SK-N-MC (cell line): ENCODE results near the gene ZC3H12C.

Source experiments
- DNase-seq: peaks from one replicate; pipeline ENCODE4 v3.0.0-alpha.2; 2011; ENCODE audit warnings: low read depth, low spot score
- H3K27ac ChIP-seq: fragments of 200-600 bp; sonication (generic); 2 replicates; pipeline ENCODE4 v1.5.1; 2016; ENCODE audit warnings: mixed run types
- H3K36me3 ChIP-seq: fragments of 200-600 bp; sonication (generic); 2 replicates; pipeline ENCODE4 v1.6.1; 2017; ENCODE audit warnings: antibody characterized with exemption, low read length, mixed read lengths; ENCODE audit not compliant: insufficient read depth
- H3K4me3 ChIP-seq: fragments of 200-600 bp; sonication (generic); 2 replicates; pipeline ENCODE4 v1.5.1; 2016
- H3K9ac ChIP-seq: fragments of 200-600 bp; sonication (generic); 2 replicates; pipeline ENCODE4 v1.8.0; 2017; ENCODE audit warnings: mixed run types, mixed read lengths; ENCODE audit not compliant: insufficient read length
- H3K9me3 ChIP-seq: fragments of 200-600 bp; sonication (generic); 2 replicates; pipeline ENCODE4 v1.6.1; 2017; ENCODE audit warnings: low read depth, mild to moderate bottlenecking, antibody characterized with exemption, low read length, moderate library complexity, mixed read lengths
- EZH2 ChIP-seq: fragments of 200-600 bp; sonication (generic); IDR thresholded peaks from one replicate; pipeline ENCODE4 v1.6.1; 2017; ENCODE audit warnings: antibody characterized with exemption
- FOXP2 ChIP-seq: optimal IDR thresholded peaks from 2 replicates; pipeline ENCODE3; 2011; ENCODE audit warnings: mild to moderate bottlenecking, moderate library complexity; ENCODE audit not compliant: insufficient read depth; ENCODE audit errors: extremely low read length, control extremely low read depth
- POLR2AphosphoS5 ChIP-seq: IDR thresholded peaks from 2 replicates; pipeline ENCODE4 v1.6.1; 2012; ENCODE audit warnings: mild to moderate bottlenecking, low read depth, low read length, borderline replicate concordance

Gene ZC3H12C

DNA sequence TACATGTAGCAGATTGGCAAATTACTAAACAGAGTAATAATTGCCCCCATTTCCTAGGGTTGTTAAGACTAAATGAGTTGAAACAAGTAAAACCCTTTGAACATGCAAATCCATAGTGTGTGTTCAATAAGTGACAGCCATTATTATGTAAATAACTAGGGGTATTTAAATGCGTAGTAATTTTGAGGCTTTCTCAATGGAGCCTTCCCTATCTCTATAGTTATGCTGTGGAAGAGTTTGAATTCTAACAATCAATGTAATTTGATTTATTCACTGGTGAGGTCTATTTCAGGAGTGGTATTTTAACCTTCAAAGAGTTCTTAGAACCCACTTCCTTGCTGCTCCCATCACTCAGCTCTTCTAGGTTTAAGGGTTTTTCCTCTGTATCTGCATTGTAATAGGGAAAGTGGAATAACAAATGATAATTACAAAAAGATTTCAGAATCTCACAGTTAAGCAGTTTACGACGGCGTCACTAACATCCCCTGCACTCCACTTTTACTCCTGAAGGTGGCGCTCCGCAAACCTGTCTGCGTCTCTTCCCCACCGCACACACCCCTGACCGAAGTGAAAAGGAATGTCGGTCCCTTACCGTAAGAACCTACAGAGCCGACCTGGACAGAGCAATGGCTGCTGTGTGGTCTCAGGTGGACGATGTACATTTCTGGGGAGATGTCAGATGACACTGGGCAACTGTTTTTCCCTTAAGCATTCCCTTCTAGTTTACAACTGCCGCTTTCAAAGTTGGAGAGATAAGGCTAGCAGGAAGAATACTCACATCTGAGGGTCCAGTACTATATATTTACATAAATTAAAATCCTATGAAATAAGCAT lies 80.8 kb downstream of the ZC3H12C start:
- no peak overlapping the region for H3K4me3 ChIP-seq
- TF ChIP-seq FOXP2 (no peak), EZH2 (no peak), POLR2AphosphoS5 (no peak)
- no peak overlapping the region for H3K27ac ChIP-seq
- H3K36me3 ChIP-seq: no peaks in the 10 kb centered on the region
- H3K9me3 ChIP-seq: no peaks in the 10 kb centered on the region
- DNase-seq: no peak
- H3K9ac ChIP-seq: no peak overlapping the region

DNA sequence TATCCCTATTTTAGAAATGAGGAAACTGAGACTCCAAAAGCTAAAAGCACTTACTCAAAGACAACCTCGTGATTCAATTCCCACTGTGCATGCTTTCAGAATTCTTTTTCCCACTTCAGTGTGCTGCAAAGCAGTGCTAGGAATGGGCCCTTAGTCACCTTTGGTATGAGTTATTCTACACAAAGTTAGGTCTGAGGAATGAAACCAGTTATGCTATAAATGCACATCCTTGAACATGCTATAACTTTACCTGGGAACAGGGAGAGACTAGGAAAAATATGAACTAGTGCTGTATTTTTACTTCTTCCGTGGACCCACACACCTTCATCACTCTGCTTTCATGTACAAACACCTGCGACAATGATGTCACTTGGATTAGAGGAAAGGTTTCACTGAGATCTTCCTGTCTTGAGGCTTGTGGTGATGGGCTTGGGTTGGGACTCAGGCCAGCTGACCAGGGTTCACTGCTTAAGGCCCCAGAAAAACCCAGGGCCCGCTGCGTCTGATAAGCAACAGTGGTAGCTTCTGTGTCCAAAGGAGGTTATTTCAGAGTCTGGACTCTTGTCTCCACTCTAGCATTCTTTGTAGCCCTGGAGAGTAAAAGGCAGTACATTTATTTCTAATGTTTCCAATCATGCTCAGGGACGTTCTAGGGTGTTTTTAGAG lies 81.6 kb downstream of the ZC3H12C start:
- H3K27ac ChIP-seq: peak overlapping the region; percentile 69
- DNase-seq: no peak
- no peak overlapping the region for H3K9ac ChIP-seq
- TF ChIP-seq EZH2 (no peak), FOXP2 (no peak), POLR2AphosphoS5 (no peak)
- 0 out of 2 replicates have a peak overlapping the region, but pooled peaks have one; percentile 28 for H3K4me3 ChIP-seq
- H3K9me3 ChIP-seq: no peaks in the 10 kb centered on the region
- no peaks in the 10 kb centered on the region for H3K36me3 ChIP-seq

DNA sequence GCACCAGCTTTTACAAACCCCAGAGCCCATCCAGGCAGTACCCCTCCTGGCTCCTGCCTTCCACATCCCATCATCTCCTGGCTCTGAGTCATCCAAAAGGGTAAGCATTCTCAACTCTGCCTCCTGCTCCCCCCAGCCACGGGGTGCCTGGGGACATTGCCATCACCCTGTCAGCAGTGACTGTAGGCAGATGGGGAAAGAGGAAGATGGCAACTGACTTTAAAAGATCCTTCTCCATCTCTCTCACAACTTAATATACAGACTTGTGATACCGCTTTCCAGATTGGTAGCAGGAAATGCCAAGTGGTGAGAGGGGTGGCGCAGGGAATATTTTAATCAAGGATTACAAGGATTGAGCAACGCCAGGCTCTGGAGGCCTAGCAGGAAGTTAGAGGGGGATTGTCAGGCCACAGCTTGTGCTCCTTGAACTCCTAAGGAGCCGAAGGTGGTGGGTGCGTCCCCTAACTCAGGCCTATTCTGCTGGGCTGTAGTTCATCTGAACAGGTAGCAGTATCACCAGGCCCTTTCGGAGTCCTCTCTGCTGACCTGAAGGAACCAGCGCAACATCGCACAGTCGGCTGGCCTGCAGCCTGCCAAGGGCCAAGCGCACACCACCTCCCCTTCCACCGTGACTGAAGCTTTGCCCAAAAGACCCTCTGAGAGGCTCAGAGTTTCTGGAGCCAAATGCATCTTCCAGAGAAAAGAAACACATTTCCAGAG lies 83.3 kb downstream of the ZC3H12C start:
- Histone ChIP-seq H3K36me3 (no peaks in the 10 kb centered on the region), H3K9me3 (no peaks in the 10 kb centered on the region), H3K27ac (peak overlapping the region; percentile 75), H3K4me3 (peak overlapping the region; percentile 52), H3K9ac (no peak overlapping the region)
- no peak for TF ChIP-seq EZH2
- no peak for TF ChIP-seq FOXP2
- TF ChIP-seq POLR2AphosphoS5: no peak
- peak; percentile 55 for DNase-seq

DNA sequence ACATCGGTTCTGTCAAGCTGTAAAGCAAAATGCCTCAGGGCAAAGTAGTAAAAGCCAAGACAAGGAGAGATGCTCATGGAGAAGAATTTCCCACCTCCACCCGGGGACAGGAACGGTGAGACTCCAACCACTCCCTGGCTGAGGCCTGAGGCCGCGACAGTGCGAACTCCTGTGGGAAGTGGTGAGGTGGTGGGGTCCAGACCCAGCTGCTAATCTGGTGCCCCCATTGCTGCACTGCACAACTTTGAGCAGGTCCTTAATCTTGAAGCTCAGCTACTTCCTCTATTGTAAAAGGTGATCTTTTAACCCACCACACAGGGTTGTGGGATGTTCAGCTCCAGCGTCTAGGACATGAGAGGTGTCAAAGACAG lies 83.9 kb downstream of the ZC3H12C start:
- peak overlapping the region; percentile 52; the same call in 1 of the 2 replicates for H3K4me3 ChIP-seq
- no peaks in the 10 kb centered on the region for H3K36me3 ChIP-seq
- no peaks in the 10 kb centered on the region for H3K9me3 ChIP-seq
- H3K9ac ChIP-seq: no peak overlapping the region
- TF ChIP-seq POLR2AphosphoS5 (no peak), FOXP2 (no peak), EZH2 (no peak)
- peak overlapping the region; percentile 75 for H3K27ac ChIP-seq
- peak; percentile 48 for DNase-seq

DNA sequence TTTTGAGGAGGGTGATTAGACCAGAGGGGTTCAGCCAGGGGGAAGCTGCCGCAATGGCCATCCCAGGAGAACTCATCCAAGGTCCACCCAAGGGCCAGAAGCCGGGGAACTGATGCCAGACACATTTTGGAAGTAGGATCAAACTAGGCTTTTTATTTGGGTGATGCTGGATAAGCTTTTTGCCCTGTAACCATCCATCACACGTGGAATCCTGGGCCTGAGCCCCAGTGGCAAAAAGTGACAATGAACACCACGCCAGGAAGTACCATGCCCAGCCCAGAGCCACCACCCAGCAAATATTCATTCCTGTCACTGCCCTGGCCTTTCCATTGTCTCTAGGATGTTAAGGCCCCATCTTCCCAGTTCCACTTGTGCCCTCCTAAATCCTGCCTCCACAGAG lies 85.9 kb downstream of the ZC3H12C start:
- Histone ChIP-seq H3K4me3 (no peak overlapping the region), H3K27ac (no peak overlapping the region), H3K9me3 (no peaks in the 10 kb centered on the region), H3K36me3 (no peaks in the 10 kb centered on the region), H3K9ac (no peak overlapping the region)
- TF ChIP-seq EZH2 (no peak), POLR2AphosphoS5 (no peak), FOXP2 (no peak)
- DNase-seq: no peak

DNA sequence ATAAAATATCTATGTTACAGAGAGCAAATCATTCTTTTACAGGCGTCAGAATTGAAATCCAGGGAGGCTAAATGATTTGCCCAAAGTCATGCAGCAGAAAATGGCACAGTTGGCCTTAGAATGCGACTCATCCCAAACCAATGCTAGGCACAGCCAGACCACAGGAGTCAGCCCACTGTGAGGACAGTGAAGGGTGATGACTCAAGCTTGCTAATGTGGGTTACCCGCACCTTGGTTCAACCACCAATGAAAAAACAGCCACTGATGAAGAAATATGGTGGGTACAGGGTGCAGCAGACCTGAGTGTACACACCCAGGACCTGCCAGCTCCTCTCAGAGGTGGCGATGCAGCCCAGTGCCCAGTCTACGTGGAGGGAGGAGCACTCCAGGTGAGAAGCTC lies 89.7 kb downstream of the ZC3H12C start:
- no peaks in the 10 kb centered on the region for H3K36me3 ChIP-seq
- DNase-seq: no peak
- no peak overlapping the region for H3K4me3 ChIP-seq
- TF ChIP-seq FOXP2 (no peak), POLR2AphosphoS5 (no peak), EZH2 (no peak)
- no peak overlapping the region for H3K27ac ChIP-seq
- H3K9ac ChIP-seq: no peak overlapping the region
- H3K9me3 ChIP-seq: no peaks in the 10 kb centered on the region

DNA sequence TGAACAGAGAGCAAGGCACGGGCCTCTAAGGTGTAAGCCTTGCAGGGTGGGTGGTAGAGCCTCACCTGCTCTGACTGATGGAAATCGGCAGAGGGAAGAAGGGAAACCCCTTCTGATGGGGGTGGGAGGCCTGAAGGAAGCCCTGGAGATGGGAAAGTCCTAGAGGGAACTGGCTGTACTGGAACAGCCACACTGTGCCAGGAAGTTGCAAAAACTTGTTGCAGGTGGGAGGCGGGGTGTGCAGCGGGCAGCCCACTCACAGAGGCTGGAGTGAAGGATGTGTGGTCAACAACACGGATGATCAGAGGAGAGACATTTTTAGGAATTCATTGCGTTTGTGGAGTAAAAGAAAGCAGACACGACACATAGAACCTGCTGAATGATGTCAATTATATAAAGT lies 91.3 kb downstream of the ZC3H12C start:
- no peak overlapping the region for H3K9ac ChIP-seq
- no peak overlapping the region for H3K27ac ChIP-seq
- H3K9me3 ChIP-seq: no peaks in the 10 kb centered on the region
- H3K36me3 ChIP-seq: no peaks in the 10 kb centered on the region
- no peak overlapping the region for H3K4me3 ChIP-seq
- TF ChIP-seq FOXP2: no peak
- TF ChIP-seq POLR2AphosphoS5: no peak
- no peak for TF ChIP-seq EZH2
- no peak for DNase-seq

DNA sequence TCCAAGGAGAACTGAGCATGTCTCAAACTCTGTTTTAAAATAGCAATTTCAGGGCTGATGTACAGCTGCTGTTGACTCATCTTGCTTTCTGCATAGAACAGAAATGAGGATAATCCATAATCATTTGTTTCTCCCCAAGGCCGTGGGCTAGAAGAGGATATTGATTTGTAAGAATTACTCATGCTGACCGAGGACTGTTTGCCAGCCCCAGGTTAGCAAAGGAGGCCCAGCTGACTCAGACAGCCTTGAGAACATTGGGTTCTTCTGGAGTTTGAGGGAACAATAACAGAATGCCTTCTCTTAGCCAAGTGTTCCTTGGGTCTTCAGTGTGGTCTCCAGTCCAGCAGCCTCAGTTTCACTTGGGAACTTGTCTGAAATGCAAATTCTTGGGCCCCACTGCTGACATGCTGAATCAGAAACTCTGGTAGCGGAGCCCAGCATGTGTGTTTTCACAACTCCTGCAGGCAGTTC lies 92.0 kb downstream of the ZC3H12C start:
- no peak for DNase-seq
- TF ChIP-seq POLR2AphosphoS5 (no peak), EZH2 (no peak), FOXP2 (no peak)
- Histone ChIP-seq H3K4me3 (no peak overlapping the region), H3K9me3 (no peaks in the 10 kb centered on the region), H3K27ac (no peak overlapping the region), H3K36me3 (no peaks in the 10 kb centered on the region), H3K9ac (no peak overlapping the region)
